Keratinocyte (primary cell): ENCODE results near the gene SPPL3. TPM values are rescaled to one million over a fixed set of nuclear protein-coding genes. Genes with fewer than 3 reads are reported as not detected.

ENCODE experiments used
- DNase-seq: peaks from one replicate; pipeline ENCODE4 v3.0.0-alpha.2; 2011; ENCODE audit warnings: low read depth, missing footprints, low spot score
- FAIRE-seq: peaks from 2 replicates; lab custom pipeline; 2011; peaks lifted over from hg19 to GRCh38; lab: Jason Lieb, UNC
- H2AFZ ChIP-seq: 2 replicates; pipeline ENCODE4 v1.6.0; 2012; ENCODE audit warnings: low read length, control low read depth, inconsistent platforms; ENCODE audit not compliant: control insufficient read depth
- H3K27ac ChIP-seq: 2 replicates; pipeline ENCODE4 v1.5.1; 2011; ENCODE audit warnings: low read length; ENCODE audit not compliant: control insufficient read depth, insufficient read depth
- H3K27me3 ChIP-seq: 3 replicates; pipeline ENCODE4 v1.6.0; 2011; ENCODE audit warnings: low read length; ENCODE audit not compliant: control insufficient read depth, insufficient read depth; ENCODE audit errors: extremely low read depth
- H3K36me3 ChIP-seq, 2 experiments: 2 replicates in 1 of 2; 3 replicates in 1 of 2; pipeline ENCODE4 v1.5.1; 2011; ENCODE audit warnings: low read length in 2 of 2, mild to moderate bottlenecking in 1 of 2; ENCODE audit not compliant: control insufficient read depth in 2 of 2, insufficient read depth in 2 of 2; ENCODE audit errors: extremely low read depth in 1 of 2
- H3K4me1 ChIP-seq: 3 replicates; pipeline ENCODE4 v1.5.1; 2011; ENCODE audit warnings: low read length; ENCODE audit not compliant: control insufficient read depth, insufficient read depth; ENCODE audit errors: extremely low read depth
- H3K4me2 ChIP-seq: 3 replicates; pipeline ENCODE4 v1.6.0; 2011; ENCODE audit warnings: low read depth, low read length; ENCODE audit not compliant: control insufficient read depth, insufficient read depth; ENCODE audit errors: extremely low read depth
- H3K4me3 ChIP-seq, 3 experiments: fragments of 200-600 bp in 1 of 3; sonication (generic) in 1 of 3; 2 replicates in 2 of 3; 3 replicates in 1 of 3; pipeline ENCODE4 v1.5.1; 2011 to 2016; ENCODE audit warnings: low read length in 3 of 3, mild to moderate bottlenecking in 3 of 3, control low read depth in 2 of 3, inconsistent platforms in 1 of 3, low read depth in 1 of 3, mixed read lengths in 1 of 3, mixed run types in 1 of 3, moderate library complexity in 1 of 3; ENCODE audit not compliant: control insufficient read depth in 2 of 3, insufficient read depth in 2 of 3; ENCODE audit errors: extremely low read depth in 1 of 3
- H3K79me2 ChIP-seq: 2 replicates; pipeline ENCODE4 v1.6.0; 2012; ENCODE audit warnings: low read length; ENCODE audit not compliant: control insufficient read depth, insufficient read depth
- H3K9ac ChIP-seq: 3 replicates; pipeline ENCODE4 v1.6.0; 2011; ENCODE audit warnings: low read length; ENCODE audit not compliant: control insufficient read depth, insufficient read depth; ENCODE audit errors: extremely low read depth
- H3K9me1 ChIP-seq: 3 replicates; pipeline ENCODE4 v1.6.0; 2011; ENCODE audit warnings: low read length; ENCODE audit not compliant: control insufficient read depth, insufficient read depth; ENCODE audit errors: extremely low read depth
- H3K9me3 ChIP-seq: 2 replicates; pipeline ENCODE4 v1.5.1; 2012; ENCODE audit warnings: low read depth, low read length; ENCODE audit not compliant: control insufficient read depth
- H4K20me1 ChIP-seq: 3 replicates; pipeline ENCODE4 v1.6.0; 2011; ENCODE audit warnings: low read length; ENCODE audit not compliant: control insufficient read depth, insufficient read depth; ENCODE audit errors: extremely low read depth
- EZH2 ChIP-seq: IDR thresholded peaks from one replicate; pipeline ENCODE4 v1.6.1; 2012; ENCODE audit warnings: inconsistent platforms, mild to moderate bottlenecking, low read length, moderate library complexity
- dilution Hi-C: fragments of 300-500 bp; cut with MboI; formaldehyde crosslinking; loops from one replicate; pipeline ENCODE4 v1.7.0; 2020; ENCODE audit warnings: low sequenced_read_pairs; ENCODE audit not compliant: extremely low pct_ligation_motif_present
- polyA plus RNA-seq, 5 experiments: library from polyadenylated mRNA; depleted of rRNA in 3 of 5; stranded (reverse) in 3 of 5; stranded (forward) in 1 of 5; unstranded in 1 of 5; fragments of >200 nt; gene quantifications; 1 replicate in 1 of 5; 2 replicates in 3 of 5; 3 replicates in 1 of 5; pipeline versions ENCODE4 v1.2.1 to v1.2.3, GENCODE V29; 2011 to 2012; ENCODE audit warnings: missing spikeins in 2 of 5, low read depth in 1 of 5, low replicate concordance in 1 of 5
- TF ChIP-seq, protein P1 (sequence below), 3 experiments: IDR thresholded peaks in 1 of 3; conservative IDR thresholded peaks in 1 of 3; optimal IDR thresholded peaks in 1 of 3; 2 replicates in 2 of 3; 3 replicates in 1 of 3; pipeline versions ENCODE3 to v1.5.1; 2011; ENCODE audit warnings: low read length in 3 of 3, mild to moderate bottlenecking in 3 of 3, moderate library complexity in 2 of 3, control low read depth in 1 of 3, inconsistent platforms in 1 of 3; ENCODE audit not compliant: insufficient read depth in 2 of 3; ENCODE audit errors: extremely low read depth in 1 of 3

Gene SPPL3
- polyA plus RNA-seq, 1 donor (not counting 4 experiments of a cell fraction or from before 2014, with no cell fraction given): 28.3 TPM

DNA sequence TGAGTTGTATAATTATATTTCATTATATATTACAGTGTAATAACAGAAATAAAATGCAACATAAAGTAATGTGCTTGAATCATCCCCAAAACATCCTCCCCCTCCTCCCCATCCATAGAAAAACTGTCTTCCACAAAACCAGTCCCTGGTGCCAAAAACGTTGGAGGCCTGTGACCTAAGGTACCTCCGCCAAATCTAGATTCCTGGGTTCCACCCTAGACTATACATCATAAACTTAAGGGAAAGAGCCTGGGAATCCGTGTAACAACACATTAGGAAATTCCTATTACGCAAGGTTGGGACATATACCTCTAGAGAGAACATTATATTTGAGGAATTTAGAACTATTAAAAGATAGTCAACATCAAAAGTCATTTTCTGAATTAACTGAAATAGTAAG lies 38.0 kb downstream of the SPPL3 start:
- Histone ChIP-seq H4K20me1 (no peaks in the 10 kb centered on the region), H3K4me2 (no peak overlapping the region), H3K27me3 (no peaks in the 10 kb centered on the region), H3K9me3 (no peaks in the 10 kb centered on the region), H3K4me3 (no peak overlapping the region), H3K4me1 (peaks cover 8% of the 10 kb centered on the region), H3K36me3 (peaks cover 0 to 1% of the 10 kb centered on the region in 2 experiments), H2AFZ (no peak overlapping the region), H3K9me1 (peaks cover 4% of the 10 kb centered on the region), H3K27ac (no peak overlapping the region), H3K79me2 (peaks cover 53% of the 10 kb centered on the region), H3K9ac (no peak overlapping the region)
- dilution Hi-C loops: no loop called here
- DNase-seq (no peak), FAIRE-seq (no peak)
- TF ChIP-seq, protein P1, sequence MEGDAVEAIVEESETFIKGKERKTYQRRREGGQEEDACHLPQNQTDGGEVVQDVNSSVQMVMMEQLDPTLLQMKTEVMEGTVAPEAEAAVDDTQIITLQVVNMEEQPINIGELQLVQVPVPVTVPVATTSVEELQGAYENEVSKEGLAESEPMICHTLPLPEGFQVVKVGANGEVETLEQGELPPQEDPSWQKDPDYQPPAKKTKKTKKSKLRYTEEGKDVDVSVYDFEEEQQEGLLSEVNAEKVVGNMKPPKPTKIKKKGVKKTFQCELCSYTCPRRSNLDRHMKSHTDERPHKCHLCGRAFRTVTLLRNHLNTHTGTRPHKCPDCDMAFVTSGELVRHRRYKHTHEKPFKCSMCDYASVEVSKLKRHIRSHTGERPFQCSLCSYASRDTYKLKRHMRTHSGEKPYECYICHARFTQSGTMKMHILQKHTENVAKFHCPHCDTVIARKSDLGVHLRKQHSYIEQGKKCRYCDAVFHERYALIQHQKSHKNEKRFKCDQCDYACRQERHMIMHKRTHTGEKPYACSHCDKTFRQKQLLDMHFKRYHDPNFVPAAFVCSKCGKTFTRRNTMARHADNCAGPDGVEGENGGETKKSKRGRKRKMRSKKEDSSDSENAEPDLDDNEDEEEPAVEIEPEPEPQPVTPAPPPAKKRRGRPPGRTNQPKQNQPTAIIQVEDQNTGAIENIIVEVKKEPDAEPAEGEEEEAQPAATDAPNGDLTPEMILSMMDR (optimal IDR thresholded peaks at IDR 0.05 in 1 of 3, IDR thresholded peaks at IDR 0.05 in 1 of 3, conservative IDR thresholded peaks at IDR 0.05 in 1 of 3; ENCODE audit: extremely low read depth in 1 of 3, insufficient read depth in 2 of 3, low read length in 3 of 3): no peak
- no peak for TF ChIP-seq EZH2

DNA sequence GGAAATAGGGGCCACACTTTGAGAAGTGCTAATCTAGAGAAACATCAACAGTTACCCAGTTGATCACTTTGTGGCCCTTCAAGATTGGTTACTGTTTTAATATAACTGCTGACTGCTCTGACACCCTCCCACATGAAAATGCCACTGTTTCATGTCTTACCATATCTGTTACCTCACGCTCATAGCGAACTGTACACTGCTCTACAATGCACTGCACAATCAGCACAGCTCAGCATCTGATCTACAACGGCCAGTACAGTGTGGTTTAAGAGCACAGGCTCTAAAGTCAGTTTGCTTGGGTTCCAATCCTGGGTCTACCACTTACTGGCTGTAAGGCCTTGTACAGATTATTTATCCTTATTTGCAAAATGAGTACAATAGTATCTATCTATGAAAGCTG lies 39.1 kb downstream of the SPPL3 start:
- peaks cover 0 to 1% of the 10 kb centered on the region in 2 experiments for H3K36me3 ChIP-seq
- H3K27ac ChIP-seq: no peak overlapping the region
- H4K20me1 ChIP-seq: no peaks in the 10 kb centered on the region
- FAIRE-seq (peak; percentile 17), DNase-seq (no peak)
- no peak overlapping the region for H3K4me3 ChIP-seq
- TF ChIP-seq, protein P1 (optimal IDR thresholded peaks at IDR 0.05 in 1 of 3, IDR thresholded peaks at IDR 0.05 in 1 of 3, conservative IDR thresholded peaks at IDR 0.05 in 1 of 3; ENCODE audit: extremely low read depth in 1 of 3, insufficient read depth in 2 of 3, low read length in 3 of 3): no peak
- no peak for TF ChIP-seq EZH2
- H3K4me2 ChIP-seq: no peak overlapping the region
- no peak overlapping the region for H3K9ac ChIP-seq
- H3K9me1 ChIP-seq: peaks cover 4% of the 10 kb centered on the region
- dilution Hi-C loops: no loop called here
- no peaks in the 10 kb centered on the region for H3K27me3 ChIP-seq
- no peak overlapping the region for H2AFZ ChIP-seq
- H3K79me2 ChIP-seq: peaks cover 59% of the 10 kb centered on the region
- H3K9me3 ChIP-seq: no peaks in the 10 kb centered on the region
- peaks cover 4% of the 10 kb centered on the region for H3K4me1 ChIP-seq
